ENCODE results near the gene CST9L.

CST9L gene

GRCh38 chr20:23568320-23568970, at the start of gene CST9L:
CST9L (minus strand) TSS chr20:23568484; CDS start chr20:23568450, 34 bp downstream.
- no peak for DNase-seq

- DNase-seq: no peak
Observed at GRCh38 chr20:23614163-23614562, 45.9 kb upstream of the CST9L start.

GRCh38 chr20:23613676-23614075, 45.4 kb upstream of the CST9L start:
- no peak for DNase-seq

- DNase-seq: no peak
Observed at GRCh38 chr20:23612396-23612795, 44.1 kb upstream of the CST9L start.

- no peak for DNase-seq
Observed at GRCh38 chr20:23609486-23610109, 41.3 kb upstream of the CST9L start.

- DNase-seq: no peak
Observed at GRCh38 chr20:23608251-23608846, 40.1 kb upstream of the CST9L start.

GRCh38 chr20:23607497-23608245, 39.4 kb upstream of the CST9L start:
- no peak for DNase-seq

GRCh38 chr20:23606652-23607049, 38.4 kb upstream of the CST9L start:
- DNase-seq: peak; percentile 72

GRCh38 chr20:23605867-23606651, 37.8 kb upstream of the CST9L start, which contains the start of gene CST9:
CST9 (minus strand) TSS chr20:23605917; CDS start chr20:23605864, 53 bp downstream.
- no peak for DNase-seq

GRCh38 chr20:23604306-23604705, 36.0 kb upstream of the CST9L start:
- no peak for DNase-seq

- DNase-seq: no peak
Observed at GRCh38 chr20:23603321-23603720, 35.0 kb upstream of the CST9L start.

- DNase-seq: no peak
Observed at GRCh38 chr20:23602699-23603098, 34.4 kb upstream of the CST9L start.

- no peak for DNase-seq
Observed at GRCh38 chr20:23602241-23602640, 34.0 kb upstream of the CST9L start.

GRCh38 chr20:23601715-23602114, 33.4 kb upstream of the CST9L start:
- no peak for DNase-seq

- DNase-seq: no peak
Observed at GRCh38 chr20:23598481-23598880, 30.2 kb upstream of the CST9L start.

- DNase-seq: no peak
Observed at GRCh38 chr20:23596579-23597250, 28.4 kb upstream of the CST9L start.

GRCh38 chr20:23595941-23596340, 27.7 kb upstream of the CST9L start:
- no peak for DNase-seq

GRCh38 chr20:23588434-23589403, 20.4 kb upstream of the CST9L start:
- DNase-seq: peak; percentile 8

- DNase-seq: no peak
Observed at GRCh38 chr20:23587631-23588030, 19.3 kb upstream of the CST9L start.

- no peak for DNase-seq
Observed at GRCh38 chr20:23586735-23587525, 18.6 kb upstream of the CST9L start.
